Panc1 (cell line): ENCODE measurements around the gene EHD1.

Source experiments
- CTCF ChIP-seq: fragments of 450-650 bp; IDR thresholded peaks from 2 replicates; pipeline ENCODE4 v1.5.1; 2017; ENCODE audit warnings: mild to moderate bottlenecking
- POLR2AphosphoS5 ChIP-seq: IDR thresholded peaks from 2 replicates; pipeline ENCODE4 v1.6.1; 2012; ENCODE audit warnings: mild to moderate bottlenecking, low read depth, low read length, moderate library complexity
- SIN3A ChIP-seq: IDR thresholded peaks from 2 replicates; pipeline ENCODE4 v1.6.1; 2012; ENCODE audit warnings: low read depth, mild to moderate bottlenecking, low read length, moderate library complexity, borderline replicate concordance; ENCODE audit not compliant: insufficient read depth
- TCF7L2 ChIP-seq: IDR thresholded peaks from 2 replicates; pipeline ENCODE4 v1.6.1; 2011; ENCODE audit warnings: mild to moderate bottlenecking, low read depth, low read length, inconsistent platforms
- TF ChIP-seq, protein P1 (sequence below), 2 experiments: IDR thresholded peaks; 2 replicates each; pipeline ENCODE4 v1.6.1; 2011 to 2012; ENCODE audit warnings: low read depth in 2 of 2, control low read depth in 1 of 2, low read length in 1 of 2, mild to moderate bottlenecking in 1 of 2, moderate library complexity in 1 of 2; ENCODE audit not compliant: insufficient read depth in 1 of 2

GRCh38 chr11:64916775-64917662, 38.6 kb upstream of the EHD1 start, which contains the start of gene ATG2A:
- TF ChIP-seq CTCF = no peak
- TF ChIP-seq SIN3A = peak; percentile 92; the same call in 1 of the 2 replicates
- TF ChIP-seq, protein P1, sequence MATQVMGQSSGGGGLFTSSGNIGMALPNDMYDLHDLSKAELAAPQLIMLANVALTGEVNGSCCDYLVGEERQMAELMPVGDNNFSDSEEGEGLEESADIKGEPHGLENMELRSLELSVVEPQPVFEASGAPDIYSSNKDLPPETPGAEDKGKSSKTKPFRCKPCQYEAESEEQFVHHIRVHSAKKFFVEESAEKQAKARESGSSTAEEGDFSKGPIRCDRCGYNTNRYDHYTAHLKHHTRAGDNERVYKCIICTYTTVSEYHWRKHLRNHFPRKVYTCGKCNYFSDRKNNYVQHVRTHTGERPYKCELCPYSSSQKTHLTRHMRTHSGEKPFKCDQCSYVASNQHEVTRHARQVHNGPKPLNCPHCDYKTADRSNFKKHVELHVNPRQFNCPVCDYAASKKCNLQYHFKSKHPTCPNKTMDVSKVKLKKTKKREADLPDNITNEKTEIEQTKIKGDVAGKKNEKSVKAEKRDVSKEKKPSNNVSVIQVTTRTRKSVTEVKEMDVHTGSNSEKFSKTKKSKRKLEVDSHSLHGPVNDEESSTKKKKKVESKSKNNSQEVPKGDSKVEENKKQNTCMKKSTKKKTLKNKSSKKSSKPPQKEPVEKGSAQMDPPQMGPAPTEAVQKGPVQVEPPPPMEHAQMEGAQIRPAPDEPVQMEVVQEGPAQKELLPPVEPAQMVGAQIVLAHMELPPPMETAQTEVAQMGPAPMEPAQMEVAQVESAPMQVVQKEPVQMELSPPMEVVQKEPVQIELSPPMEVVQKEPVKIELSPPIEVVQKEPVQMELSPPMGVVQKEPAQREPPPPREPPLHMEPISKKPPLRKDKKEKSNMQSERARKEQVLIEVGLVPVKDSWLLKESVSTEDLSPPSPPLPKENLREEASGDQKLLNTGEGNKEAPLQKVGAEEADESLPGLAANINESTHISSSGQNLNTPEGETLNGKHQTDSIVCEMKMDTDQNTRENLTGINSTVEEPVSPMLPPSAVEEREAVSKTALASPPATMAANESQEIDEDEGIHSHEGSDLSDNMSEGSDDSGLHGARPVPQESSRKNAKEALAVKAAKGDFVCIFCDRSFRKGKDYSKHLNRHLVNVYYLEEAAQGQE (IDR thresholded peaks at IDR 0.05; ENCODE audit: insufficient read depth in 1 of 2, low read depth in 2 of 2, low read length in 1 of 2) = no peak
- peak; percentile 74 for TF ChIP-seq POLR2AphosphoS5
- peak; percentile 98 for TF ChIP-seq TCF7L2
